Gastroesophageal sphincter (tissue), 4 donors: Measurements from ENCODE around the gene PEAK1. TPM values are rescaled to one million over a fixed set of nuclear protein-coding genes. Genes with fewer than 3 reads are reported as not detected.
"Not testable (repeated sequence)": the region's sequence is repeated elsewhere in the genome, so short reads cannot be mapped to it uniquely, and the experiment has no call there.

Source experiments
- ATAC-seq: fragments of 150-250 bp; one replicate; pipeline ENCODE4 v1.9.1; 2016; ENCODE audit warnings: mild to moderate bottlenecking, moderate library complexity
- H3K27ac ChIP-seq, 4 donors: fragments of 200-600 bp; sonication (generic) in 3 of 4; 1 replicate in 3 of 4; 2 replicates in 1 of 4; pipeline ENCODE4 v1.5.1; 2016 to 2019
- H3K27me3 ChIP-seq: fragments of 200-600 bp; sonication (generic); one replicate; pipeline ENCODE4 v1.5.1; 2019
- H3K36me3 ChIP-seq, 2 donors: fragments of 200-600 bp; sonication (generic); one replicate each; pipeline ENCODE4 v1.5.1; 2019; ENCODE audit warnings: control low read depth in 1 of 2
- H3K4me1 ChIP-seq, 3 donors: fragments of 200-600 bp; sonication (generic); 1 replicate in 2 of 3; 2 replicates in 1 of 3; pipeline ENCODE4 v1.5.1; 2016 to 2019; ENCODE audit warnings: control low read depth in 2 of 3
- H3K4me3 ChIP-seq, 2 donors: fragments of 200-600 bp; sonication (generic); one replicate each; pipeline ENCODE4 v1.5.1; 2019; ENCODE audit warnings: mild to moderate bottlenecking in 1 of 2, moderate library complexity in 1 of 2
- H3K9me3 ChIP-seq, 3 donors: fragments of 200-600 bp; sonication (generic); one replicate each; pipeline ENCODE4 v1.5.1; 2017 to 2019; ENCODE audit warnings: control low read depth in 2 of 3
- CTCF ChIP-seq, 4 experiments: fragments of 200-600 bp in 2 of 4; fragments of 450-650 bp in 2 of 4; sonication (generic) in 1 of 4; IDR thresholded peaks; one replicate each; pipeline ENCODE4 v1.5.1; 2017 to 2019; ENCODE audit warnings: antibody characterized with exemption in 4 of 4, mild to moderate bottlenecking in 2 of 4, moderate library complexity in 2 of 4
- EP300 ChIP-seq: sonication (generic); formaldehyde crosslinking; IDR thresholded peaks from one replicate; pipeline ENCODE4 v1.6.1; 2017; ENCODE audit warnings: antibody characterized with exemption, mild to moderate bottlenecking
- POLR2A ChIP-seq, 2 donors: fragments of 450-650 bp; IDR thresholded peaks; one replicate each; pipeline ENCODE4 v1.6.1; 2017; ENCODE audit warnings: antibody characterized with exemption in 2 of 2, mild to moderate bottlenecking in 2 of 2, moderate library complexity in 1 of 2
- POLR2AphosphoS5 ChIP-seq: sonication (generic); formaldehyde crosslinking; IDR thresholded peaks from one replicate; pipeline ENCODE4 v1.6.1; 2017; ENCODE audit warnings: antibody characterized with exemption
- WGBS, 2 donors: methylation state at CpG; one replicate each; pipeline ENCODE4 v1.1.5; 2018; ENCODE audit warnings: low coverage in 1 of 2; 5-methylcytosine and 5-hydroxymethylcytosine counted together
- total RNA-seq, 4 donors: library from RNA; depleted of rRNA; stranded (reverse); fragments of >200 nt; gene quantifications; one replicate each; pipeline ENCODE4 v1.1.0, GENCODE V29; 2016

The PEAK1 gene
- total RNA-seq, 4 donors from 2014 or later, result 59.5 to 170 (median 91.6) TPM

DNA sequence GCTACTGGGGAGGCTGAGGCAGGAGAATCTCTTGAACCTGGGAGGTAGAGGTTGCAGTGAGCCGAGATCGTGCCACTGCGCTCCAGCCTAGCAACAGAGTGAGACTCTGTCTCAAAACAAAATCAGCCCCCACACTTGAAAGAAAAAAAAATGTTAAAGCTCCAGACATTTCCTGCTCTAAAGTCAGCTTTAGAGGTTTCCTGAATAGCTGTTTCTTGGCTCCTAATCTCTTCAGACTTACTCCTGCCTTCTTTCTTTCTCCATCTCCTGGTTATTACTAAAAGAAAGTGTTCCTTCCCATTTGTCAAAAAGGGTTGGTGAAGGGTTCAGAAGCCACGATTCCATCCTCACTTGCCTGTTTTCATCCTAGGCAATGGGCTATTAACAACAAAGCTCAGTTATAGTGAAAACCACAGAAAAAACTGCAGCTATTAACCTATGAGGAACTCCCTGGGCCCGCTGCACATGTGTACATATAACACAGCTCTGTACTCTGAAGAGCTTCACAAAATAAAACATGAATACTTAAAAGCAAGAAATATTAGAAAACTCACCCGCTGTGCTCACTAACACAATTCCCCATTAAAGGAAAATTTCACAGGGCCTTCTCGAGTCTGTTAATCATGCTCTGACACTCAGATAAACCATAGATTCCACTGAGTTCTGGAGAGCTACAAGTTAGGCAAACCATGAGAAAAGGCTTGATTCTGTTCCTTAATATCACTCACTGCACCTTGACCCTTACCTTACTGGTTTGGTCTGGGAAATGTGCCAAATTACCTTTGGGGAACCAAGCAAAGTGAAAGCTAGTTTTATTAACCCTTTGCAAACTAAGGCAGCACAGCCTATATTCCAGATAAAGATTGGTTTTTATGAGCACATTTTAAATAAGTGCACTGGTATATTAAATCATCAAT, 259.1 kb downstream of the PEAK1 start:
- WGBS, 2 donors, result 45 to 49% methylated on average over 6 to 7 of the region's 7 CpGs
- Histone ChIP-seq H3K27me3 (no peaks in the 10 kb centered on the region), H3K9me3 (no peaks in the 10 kb centered on the region), H3K4me1 (peaks cover 0 to 21% (median 0%) of the 10 kb centered on the region in 3 donors), H3K4me3 (no peak overlapping the region), H3K36me3 (peaks cover 0 to 28% of the 10 kb centered on the region in 2 donors), H3K27ac (no peak overlapping the region)
- ATAC-seq, result no peak
- TF ChIP-seq POLR2AphosphoS5, result no peak
- TF ChIP-seq CTCF (IDR thresholded peaks at IDR 0.05), result no peak
- no peak for TF ChIP-seq EP300
- no peak for TF ChIP-seq POLR2A (IDR thresholded peaks at IDR 0.05)

- not testable (repeated sequence) for H3K4me3 ChIP-seq, H3K27me3 ChIP-seq, H3K4me1 ChIP-seq, H3K27ac ChIP-seq, H3K9me3 ChIP-seq, ATAC-seq
- 100% methylated on average over 2 of the region's 11 CpGs; no CpG with 5 or more reads in 1 of the 2 donors for WGBS, 2 donors
- H3K36me3 ChIP-seq, result peaks cover 0 to 31% of the 10 kb centered on the region in 2 donors
Measured at GRCh38 chr15:77156000-77156399, 263.9 kb downstream of the PEAK1 start.

- H3K4me1 ChIP-seq, result no peaks in the 10 kb centered on the region
- TF ChIP-seq EP300 (no peak), POLR2AphosphoS5 (no peak), CTCF (IDR thresholded peaks at IDR 0.05) (no peak), POLR2A (IDR thresholded peaks at IDR 0.05) (no peak)
- H3K36me3 ChIP-seq, result peaks cover 0 to 7% of the 10 kb centered on the region in 2 donors
- H3K27me3 ChIP-seq, result no peaks in the 10 kb centered on the region
- no peak overlapping the region for H3K4me3 ChIP-seq
- no peak overlapping the region for H3K27ac ChIP-seq
- ATAC-seq, result no peak
- no peaks in the 10 kb centered on the region for H3K9me3 ChIP-seq
- WGBS, 2 donors, result 85 to 95% methylated on average over 2 of the region's 2 CpGs
Measured at GRCh38 chr15:77148191-77148590, 271.7 kb downstream of the PEAK1 start.

- no peak for TF ChIP-seq CTCF (IDR thresholded peaks at IDR 0.05)
- TF ChIP-seq EP300, result no peak
- no peak for TF ChIP-seq POLR2A (IDR thresholded peaks at IDR 0.05)
- TF ChIP-seq POLR2AphosphoS5, result no peak
- 91% methylated on average over 1 of the region's 1 CpG; no CpG with 5 or more reads in 1 of the 2 donors for WGBS, 2 donors
- H3K27ac ChIP-seq, result no peak overlapping the region
Measured at GRCh38 chr15:77145370-77145769, 274.5 kb downstream of the PEAK1 start.

DNA sequence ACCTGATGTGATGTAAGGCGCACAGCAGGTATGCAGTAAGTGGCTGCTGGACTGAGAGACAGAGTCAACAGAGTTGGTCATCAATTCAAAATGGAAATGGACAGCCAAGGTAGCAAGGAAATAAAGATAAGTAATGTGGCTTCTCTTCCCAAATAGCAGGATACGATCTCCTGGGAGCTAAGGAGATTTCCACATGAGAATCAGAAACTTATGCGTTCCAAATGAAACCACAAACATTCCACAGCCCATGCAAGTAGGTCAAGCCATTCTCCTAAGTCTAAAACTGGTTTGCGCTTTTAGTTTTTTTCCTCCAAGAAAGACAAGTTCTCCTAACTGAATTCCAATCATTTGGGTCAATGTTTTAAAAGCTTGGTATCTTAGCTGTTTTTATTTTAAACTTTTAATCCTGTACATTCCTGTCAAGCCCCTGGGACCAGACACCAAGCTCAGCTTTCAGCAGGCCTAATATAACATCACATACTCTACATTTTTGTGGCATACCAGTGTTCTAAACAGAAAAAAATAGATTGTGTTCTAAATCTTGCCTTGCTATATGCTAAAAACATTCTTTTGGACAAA, 275.3 kb downstream of the PEAK1 start:
- no peak for ATAC-seq
- 58 to 100% methylated on average over 1 to 4 of the region's 4 CpGs for WGBS, 2 donors

More at GRCh38 chr15:77145370-77145769, 274.5 kb downstream of the PEAK1 start:
- Histone ChIP-seq H3K4me1 (no peaks in the 10 kb centered on the region), H3K36me3 (peaks cover 0 to 29% of the 10 kb centered on the region in 2 donors), H3K4me3 (no peak overlapping the region), H3K9me3 (peaks cover 0 to 18% (median 0%) of the 10 kb centered on the region in 3 donors), H3K27me3 (no peaks in the 10 kb centered on the region)
- no peak for ATAC-seq

More for the DNA sequence above, 275.3 kb downstream of the PEAK1 start:
- no peaks in the 10 kb centered on the region for H3K27me3 ChIP-seq
- H3K4me1 ChIP-seq, result no peaks in the 10 kb centered on the region
- no peak overlapping the region for H3K4me3 ChIP-seq
- no peak for TF ChIP-seq POLR2AphosphoS5
- TF ChIP-seq EP300, result no peak
- no peak for TF ChIP-seq POLR2A (IDR thresholded peaks at IDR 0.05)
- no peak for TF ChIP-seq CTCF (IDR thresholded peaks at IDR 0.05)
- peaks cover 0 to 21% (median 0%) of the 10 kb centered on the region in 3 donors for H3K9me3 ChIP-seq
- peaks cover 0 to 29% of the 10 kb centered on the region in 2 donors for H3K36me3 ChIP-seq
- H3K27ac ChIP-seq, result peak overlapping the region in 1 of 4 donors; percentile 9
